Hepatocyte (in vitro differentiated cells): Measurements from ENCODE around the gene RFX4. TPM values are rescaled to one million over a fixed set of nuclear protein-coding genes. Genes with fewer than 3 reads are reported as not detected.

Experiments used
- DNase-seq: peaks from one replicate; pipeline ENCODE4 v3.0.0-alpha.2; 2016; ENCODE audit warnings: low spot score
- H2AFZ ChIP-seq: fragments of 200-600 bp; sonication (generic); 2 replicates; pipeline ENCODE4 v1.6.0; 2016; ENCODE audit warnings: antibody characterized with exemption, mild to moderate bottlenecking
- H3K27ac ChIP-seq: fragments of 200-600 bp; sonication (generic); 2 replicates; pipeline ENCODE4 v1.5.1; 2016; ENCODE audit warnings: mild to moderate bottlenecking
- H3K27me3 ChIP-seq: fragments of 200-600 bp; sonication (generic); 2 replicates; pipeline ENCODE4 v1.6.1; 2016
- H3K36me3 ChIP-seq: fragments of 200-600 bp; sonication (generic); replicated peaks from 2 replicates; pipeline ENCODE4 v1.5.1; 2016; ENCODE audit warnings: low read depth; ENCODE audit not compliant: insufficient read depth
- H3K4me1 ChIP-seq: fragments of 200-600 bp; sonication (generic); 2 replicates; pipeline ENCODE4 v1.5.1; 2016; ENCODE audit warnings: mild to moderate bottlenecking, moderate library complexity; ENCODE audit not compliant: insufficient read depth
- H3K4me2 ChIP-seq: fragments of 200-600 bp; sonication (generic); 2 replicates; pipeline ENCODE4 v1.6.0; 2016
- H3K4me3 ChIP-seq: fragments of 200-600 bp; sonication (generic); 2 replicates; pipeline ENCODE4 v1.5.1; 2016; ENCODE audit warnings: mild to moderate bottlenecking
- H3K79me2 ChIP-seq: fragments of 200-600 bp; sonication (generic); 2 replicates; pipeline ENCODE4 v1.6.0; 2017; ENCODE audit warnings: mild to moderate bottlenecking
- H3K9me2 ChIP-seq: fragments of 200-600 bp; sonication (generic); replicated peaks from 2 replicates; pipeline ENCODE4 v1.6.0; 2017; ENCODE audit warnings: mild to moderate bottlenecking; ENCODE audit not compliant: insufficient read depth
- H3K9me3 ChIP-seq: fragments of 200-600 bp; sonication (generic); 2 replicates; pipeline ENCODE4 v1.5.1; 2016; ENCODE audit warnings: low read depth, mild to moderate bottlenecking
- H4K20me1 ChIP-seq: fragments of 200-600 bp; sonication (generic); 2 replicates; pipeline ENCODE4 v1.6.0; 2016; ENCODE audit warnings: mild to moderate bottlenecking; ENCODE audit not compliant: insufficient read depth, poor library complexity, severe bottlenecking
- EZH2 ChIP-seq: fragments of 200-600 bp; sonication (generic); IDR thresholded peaks from 2 replicates; pipeline ENCODE4 v1.6.1; 2016; ENCODE audit warnings: antibody characterized with exemption, mild to moderate bottlenecking, borderline replicate concordance
- EZH2phosphoT487 ChIP-seq: fragments of 200-600 bp; sonication (generic); IDR thresholded peaks from one replicate; pipeline ENCODE4 v1.6.1; 2018; ENCODE audit warnings: antibody characterized with exemption, mild to moderate bottlenecking, low read depth, moderate library complexity; ENCODE audit not compliant: unreplicated experiment, severe bottlenecking
- WGBS: methylation state at CpG from one replicate; pipeline ENCODE4 v1.1.6; 2016; ENCODE audit warnings: low lambda C conversion rate; ENCODE audit errors: missing lambda C conversion rate; 5-methylcytosine and 5-hydroxymethylcytosine counted together
- polyA plus RNA-seq: library from polyadenylated mRNA; unstranded; fragments of >200 nt; fragmentation: Nextera tagmentation; extraction: Ambion mirVana; gene quantifications from 2 replicates; pipeline ENCODE4 v1.2.1, GENCODE V29; 2016
- total RNA-seq: library from RNA; depleted of rRNA; stranded (reverse); fragments of >200 nt; gene quantifications from 2 replicates; pipeline ENCODE4 v1.2.3, GENCODE V29; 2014
- TF ChIP-seq, protein P1 (sequence below): fragments of 200-600 bp; sonication (generic); IDR thresholded peaks from 2 replicates; pipeline ENCODE4 v1.5.1; 2016; ENCODE audit warnings: antibody characterized with exemption, mild to moderate bottlenecking; ENCODE audit not compliant: poor library complexity

The RFX4 gene
- total and polyA plus RNA-seq, 2 experiments from 2014 or later: not detected

- H3K4me2 ChIP-seq: no peak overlapping the region
- no peaks in the 10 kb centered on the region for H4K20me1 ChIP-seq
- no peaks in the 10 kb centered on the region for H3K36me3 ChIP-seq
- no peaks in the 10 kb centered on the region for H3K27me3 ChIP-seq
- TF ChIP-seq EZH2phosphoT487 (no peak), EZH2 (no peak)
- TF ChIP-seq, protein P1, sequence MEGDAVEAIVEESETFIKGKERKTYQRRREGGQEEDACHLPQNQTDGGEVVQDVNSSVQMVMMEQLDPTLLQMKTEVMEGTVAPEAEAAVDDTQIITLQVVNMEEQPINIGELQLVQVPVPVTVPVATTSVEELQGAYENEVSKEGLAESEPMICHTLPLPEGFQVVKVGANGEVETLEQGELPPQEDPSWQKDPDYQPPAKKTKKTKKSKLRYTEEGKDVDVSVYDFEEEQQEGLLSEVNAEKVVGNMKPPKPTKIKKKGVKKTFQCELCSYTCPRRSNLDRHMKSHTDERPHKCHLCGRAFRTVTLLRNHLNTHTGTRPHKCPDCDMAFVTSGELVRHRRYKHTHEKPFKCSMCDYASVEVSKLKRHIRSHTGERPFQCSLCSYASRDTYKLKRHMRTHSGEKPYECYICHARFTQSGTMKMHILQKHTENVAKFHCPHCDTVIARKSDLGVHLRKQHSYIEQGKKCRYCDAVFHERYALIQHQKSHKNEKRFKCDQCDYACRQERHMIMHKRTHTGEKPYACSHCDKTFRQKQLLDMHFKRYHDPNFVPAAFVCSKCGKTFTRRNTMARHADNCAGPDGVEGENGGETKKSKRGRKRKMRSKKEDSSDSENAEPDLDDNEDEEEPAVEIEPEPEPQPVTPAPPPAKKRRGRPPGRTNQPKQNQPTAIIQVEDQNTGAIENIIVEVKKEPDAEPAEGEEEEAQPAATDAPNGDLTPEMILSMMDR: no peak
- no peaks in the 10 kb centered on the region for H3K79me2 ChIP-seq
- H3K4me1 ChIP-seq: no peaks in the 10 kb centered on the region
- no peak overlapping the region for H2AFZ ChIP-seq
- H3K27ac ChIP-seq: no peak overlapping the region
- 85% methylated on average over 2 of the region's 2 CpGs for WGBS
- no peak overlapping the region for H3K4me3 ChIP-seq
- no peak for DNase-seq
- peaks cover 9% of the 10 kb centered on the region for H3K9me3 ChIP-seq
- no peaks in the 10 kb centered on the region for H3K9me2 ChIP-seq
These were observed 80.6 kb downstream of the RFX4 start for GRCh38 chr12:106663385-106663784.

GRCh38 chr12:106669216-106669615, 86.4 kb downstream of the RFX4 start:
- H3K79me2 ChIP-seq: no peaks in the 10 kb centered on the region
- TF ChIP-seq, protein P1: no peak
- TF ChIP-seq EZH2phosphoT487 (no peak), EZH2 (no peak)
- 76% methylated on average over 3 of the region's 3 CpGs for WGBS
- H3K27me3 ChIP-seq: peaks cover 16% of the 10 kb centered on the region
- peaks cover 4% of the 10 kb centered on the region for H3K9me3 ChIP-seq
- H3K4me1 ChIP-seq: no peaks in the 10 kb centered on the region
- H3K27ac ChIP-seq: no peak overlapping the region
- H3K9me2 ChIP-seq: no peaks in the 10 kb centered on the region
- H3K36me3 ChIP-seq: no peaks in the 10 kb centered on the region
- no peak for DNase-seq
- H4K20me1 ChIP-seq: no peaks in the 10 kb centered on the region
- no peak overlapping the region for H3K4me2 ChIP-seq
- H3K4me3 ChIP-seq: no peak overlapping the region
- no peak overlapping the region for H2AFZ ChIP-seq

DNA sequence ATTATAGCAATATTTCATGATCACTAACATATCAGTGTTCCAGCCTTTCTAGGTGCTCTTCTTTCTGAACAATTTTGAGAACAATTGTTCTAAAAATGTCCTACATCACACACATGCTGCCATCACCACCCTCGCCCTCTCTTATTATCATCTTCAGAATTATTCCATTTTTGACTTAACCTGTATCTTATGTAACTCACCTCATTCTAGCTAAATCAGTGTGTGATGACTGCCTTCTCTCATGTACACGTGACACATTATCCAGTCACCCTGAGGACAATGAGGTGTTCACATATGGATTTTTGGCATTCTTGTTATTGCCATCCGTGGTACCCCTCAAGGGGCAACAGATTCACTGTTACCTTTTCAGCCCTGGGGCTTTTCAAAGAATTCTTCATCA, 87.3 kb downstream of the RFX4 start:
- no peaks in the 10 kb centered on the region for H3K9me2 ChIP-seq
- peaks cover 16% of the 10 kb centered on the region for H3K27me3 ChIP-seq
- no peaks in the 10 kb centered on the region for H3K36me3 ChIP-seq
- H3K27ac ChIP-seq: no peak overlapping the region
- no peak overlapping the region for H3K4me2 ChIP-seq
- no peaks in the 10 kb centered on the region for H4K20me1 ChIP-seq
- DNase-seq: no peak
- H3K9me3 ChIP-seq: no peaks in the 10 kb centered on the region
- no peaks in the 10 kb centered on the region for H3K4me1 ChIP-seq
- no peaks in the 10 kb centered on the region for H3K79me2 ChIP-seq
- TF ChIP-seq EZH2: no peak
- no peak for TF ChIP-seq EZH2phosphoT487
- TF ChIP-seq, protein P1: no peak
- H2AFZ ChIP-seq: no peak overlapping the region
- WGBS: 87% methylated on average over 3 of the region's 3 CpGs
- no peak overlapping the region for H3K4me3 ChIP-seq

DNA sequence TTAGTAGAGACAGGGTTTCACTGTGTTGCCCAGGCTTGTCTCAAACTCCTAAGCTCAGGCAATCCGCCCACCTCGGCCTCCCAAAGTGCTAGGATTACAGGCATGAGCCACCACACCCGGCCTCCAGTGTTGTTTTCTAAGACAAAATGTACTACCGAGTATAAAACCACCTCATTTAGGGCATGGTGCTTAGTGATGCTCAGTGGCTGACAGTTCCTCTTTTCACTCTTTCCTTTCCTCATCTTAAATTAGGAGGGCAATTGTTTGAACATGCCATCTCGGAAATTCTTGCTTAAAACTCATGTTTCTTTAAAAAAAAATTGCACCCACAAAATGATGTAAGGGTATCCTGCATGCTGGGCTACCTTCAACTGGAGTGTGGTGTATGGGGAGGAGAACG, 89.0 kb downstream of the RFX4 start:
- no peak for TF ChIP-seq EZH2
- no peak for TF ChIP-seq EZH2phosphoT487
- TF ChIP-seq, protein P1: no peak

More for the DNA sequence above, 89.0 kb downstream of the RFX4 start:
- H3K4me1 ChIP-seq: no peaks in the 10 kb centered on the region
- no peaks in the 10 kb centered on the region for H3K79me2 ChIP-seq
- 84% methylated on average over 6 of the region's 6 CpGs for WGBS
- H3K9me3 ChIP-seq: no peaks in the 10 kb centered on the region
- H3K36me3 ChIP-seq: no peaks in the 10 kb centered on the region
- no peak overlapping the region for H3K27ac ChIP-seq
- no peak overlapping the region for H3K4me2 ChIP-seq
- no peaks in the 10 kb centered on the region for H4K20me1 ChIP-seq
- H3K9me2 ChIP-seq: no peaks in the 10 kb centered on the region
- no peak overlapping the region for H2AFZ ChIP-seq
- H3K4me3 ChIP-seq: no peak overlapping the region
- no peak for DNase-seq
- peaks cover 16% of the 10 kb centered on the region for H3K27me3 ChIP-seq
